GM04504 (cell line): ENCODE results near the gene SLC2A5.
A peak's percentile ranks its signal among the peaks of the same experiment; 100 is the strongest.

Source experiments
- DNase-seq: peaks from one replicate; pipeline ENCODE4 v3.0.0-alpha.2; 2012; ENCODE audit warnings: low read depth

SLC2A5 gene

GRCh38 chr1:9088807-9089206 is 19.4 kb upstream of the SLC2A5 start:
- DNase-seq, result no peak

GRCh38 chr1:9087411-9088125 is 18.1 kb upstream of the SLC2A5 start:
- no peak for DNase-seq

GRCh38 chr1:9086796-9087195 is 17.4 kb upstream of the SLC2A5 start:
- no peak for DNase-seq

- DNase-seq, result no peak
Measured at GRCh38 chr1:9086045-9086444, 16.6 kb upstream of the SLC2A5 start.

- no peak for DNase-seq
Measured at GRCh38 chr1:9085306-9085940, 16.0 kb upstream of the SLC2A5 start.

GRCh38 chr1:9084906-9085305 is 15.5 kb upstream of the SLC2A5 start:
- DNase-seq, result no peak

- no peak for DNase-seq
Measured at GRCh38 chr1:9081473-9081872, 12.0 kb upstream of the SLC2A5 start.

GRCh38 chr1:9080705-9081291 is 11.4 kb upstream of the SLC2A5 start:
- no peak for DNase-seq

- no peak for DNase-seq
Measured at GRCh38 chr1:9079988-9080704, 10.7 kb upstream of the SLC2A5 start.

GRCh38 chr1:9078752-9079500 is 9.5 kb upstream of the SLC2A5 start:
- DNase-seq, result no peak

GRCh38 chr1:9078015-9078751 is 8.7 kb upstream of the SLC2A5 start:
- DNase-seq, result no peak

GRCh38 chr1:9075022-9075421 is 5.6 kb upstream of the SLC2A5 start:
- DNase-seq, result no peak

GRCh38 chr1:9073143-9073542 is 3.7 kb upstream of the SLC2A5 start:
- DNase-seq, result no peak

GRCh38 chr1:9071554-9072235 is 2.3 kb upstream of the SLC2A5 start:
- no peak for DNase-seq

GRCh38 chr1:9070486-9070885 is 1.1 kb upstream of the SLC2A5 start:
- no peak for DNase-seq

GRCh38 chr1:9068981-9069325 is 482 bp downstream of the SLC2A5 start:
- DNase-seq, result no peak

GRCh38 chr1:9066945-9067807 is 2.3 kb downstream of the SLC2A5 start:
- DNase-seq, result peak; percentile 71

- DNase-seq, result no peak
Measured at GRCh38 chr1:9065213-9065751, 4.2 kb downstream of the SLC2A5 start.

GRCh38 chr1:9062846-9063245 is 6.6 kb downstream of the SLC2A5 start:
- no peak for DNase-seq

- DNase-seq, result no peak
Measured at GRCh38 chr1:9062021-9062471, 7.4 kb downstream of the SLC2A5 start.
